ENCODE measurements around the gene DNHD1. TPM values are rescaled to one million over a fixed set of nuclear protein-coding genes. Genes with fewer than 3 reads are reported as not detected.
A peak's percentile ranks its signal among the peaks of the same experiment; 100 is the strongest.

DNHD1 gene
- total and polyA plus RNA-seq, 8 donors, result 1.9 to 11.2 (median 3.5) TPM

DNA sequence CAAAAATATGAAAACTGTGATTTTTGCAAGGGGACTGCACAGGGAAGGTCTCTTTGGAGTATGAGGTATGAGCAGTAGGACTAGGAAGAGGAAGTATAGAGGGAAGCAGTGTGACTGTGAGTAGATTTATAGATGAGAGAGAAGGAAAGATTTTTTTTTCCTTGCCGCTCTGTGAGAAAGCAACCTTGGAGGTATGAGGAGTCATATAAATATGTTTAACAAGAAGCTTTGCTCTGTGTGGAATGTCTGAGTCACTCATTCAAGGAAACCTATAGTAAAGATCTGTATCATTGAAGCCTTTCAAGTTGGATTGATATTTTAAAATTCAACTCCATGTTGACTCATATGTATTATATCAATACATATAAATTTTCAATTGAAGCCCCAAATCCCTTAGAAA is 26.2 kb downstream of the DNHD1 start:
- ATAC-seq (no peak), FAIRE-seq (no peak), DNase-seq (no peak)
- intact Hi-C loops (cut with DNase I), result no loop called here
- Histone ChIP-seq H3K9me3 (no peaks in the 10 kb centered on the region), H3K4me3 (no peak overlapping the region), H3K36me3 (no peaks in the 10 kb centered on the region), H3K4me1 (no peaks in the 10 kb centered on the region), H3K27me3 (no peaks in the 10 kb centered on the region), H3K27ac (no peak overlapping the region)
- WGBS, 2 donors, result 53 to 54% methylated on average over 1 of the region's 1 CpG
- TF ChIP-seq, protein P1, sequence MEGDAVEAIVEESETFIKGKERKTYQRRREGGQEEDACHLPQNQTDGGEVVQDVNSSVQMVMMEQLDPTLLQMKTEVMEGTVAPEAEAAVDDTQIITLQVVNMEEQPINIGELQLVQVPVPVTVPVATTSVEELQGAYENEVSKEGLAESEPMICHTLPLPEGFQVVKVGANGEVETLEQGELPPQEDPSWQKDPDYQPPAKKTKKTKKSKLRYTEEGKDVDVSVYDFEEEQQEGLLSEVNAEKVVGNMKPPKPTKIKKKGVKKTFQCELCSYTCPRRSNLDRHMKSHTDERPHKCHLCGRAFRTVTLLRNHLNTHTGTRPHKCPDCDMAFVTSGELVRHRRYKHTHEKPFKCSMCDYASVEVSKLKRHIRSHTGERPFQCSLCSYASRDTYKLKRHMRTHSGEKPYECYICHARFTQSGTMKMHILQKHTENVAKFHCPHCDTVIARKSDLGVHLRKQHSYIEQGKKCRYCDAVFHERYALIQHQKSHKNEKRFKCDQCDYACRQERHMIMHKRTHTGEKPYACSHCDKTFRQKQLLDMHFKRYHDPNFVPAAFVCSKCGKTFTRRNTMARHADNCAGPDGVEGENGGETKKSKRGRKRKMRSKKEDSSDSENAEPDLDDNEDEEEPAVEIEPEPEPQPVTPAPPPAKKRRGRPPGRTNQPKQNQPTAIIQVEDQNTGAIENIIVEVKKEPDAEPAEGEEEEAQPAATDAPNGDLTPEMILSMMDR (IDR thresholded peaks at IDR 0.05), result no peak

DNA sequence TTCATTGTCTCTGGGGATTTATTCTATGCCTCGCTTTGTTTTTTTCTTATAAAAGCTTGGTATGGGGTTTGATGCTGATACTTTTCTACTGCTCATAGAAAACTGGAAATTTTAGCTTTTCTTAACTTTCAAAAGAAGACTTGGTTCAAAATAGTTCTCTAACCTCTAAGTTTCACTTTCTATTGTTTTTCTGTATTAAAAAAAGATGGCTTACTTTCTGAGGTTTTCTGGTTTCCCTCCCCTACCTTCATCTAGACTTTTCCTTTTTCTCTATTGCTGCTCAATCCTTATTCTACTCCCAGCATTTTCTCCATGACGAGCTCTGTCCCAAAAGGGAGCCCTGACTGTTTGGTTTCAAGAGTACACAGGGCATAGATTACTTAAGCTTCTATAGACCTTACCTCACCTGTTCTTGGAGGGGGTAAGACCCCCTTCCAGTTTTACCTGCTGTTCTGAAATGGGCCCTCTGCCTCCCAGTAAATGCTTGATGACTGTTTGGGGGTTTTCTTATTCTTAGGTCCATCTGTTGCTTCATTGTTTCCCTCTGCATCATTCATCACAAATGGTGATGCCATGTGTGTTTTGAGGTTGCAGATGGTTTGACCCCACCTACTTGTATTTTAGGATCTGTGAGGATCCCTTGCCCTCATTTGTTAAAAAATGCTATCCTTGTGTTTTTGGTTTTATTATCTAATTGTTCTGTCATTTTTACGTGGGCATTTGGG is 29.5 kb downstream of the DNHD1 start:
- TF ChIP-seq, protein P1 (IDR thresholded peaks at IDR 0.05), result no peak
- intact Hi-C loops (cut with DNase I), result no loop called here

DNA sequence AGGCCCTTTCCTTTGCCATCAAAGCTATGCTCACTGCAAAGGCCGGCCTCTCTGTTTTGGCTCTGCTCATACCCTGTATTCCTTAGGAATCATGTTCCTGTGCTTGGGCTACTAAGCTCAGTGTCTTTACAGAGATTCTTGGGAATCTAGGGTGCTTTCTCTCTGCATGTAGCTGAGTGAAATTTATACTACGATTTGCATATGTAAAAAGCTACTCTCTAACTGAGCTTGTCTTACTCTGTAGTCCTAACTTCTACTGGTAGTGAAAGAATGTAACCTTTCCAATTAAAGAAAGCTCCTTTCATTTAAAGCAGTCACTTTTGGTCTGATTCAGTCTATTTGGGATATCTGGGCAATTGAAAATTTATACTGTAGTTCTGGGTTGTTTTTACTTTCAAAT is 32.2 kb downstream of the DNHD1 start:
- FAIRE-seq (no peak), ATAC-seq (no peak), DNase-seq (no peak)
- WGBS, 2 donors, result 74 to 91% methylated on average over 2 of the region's 2 CpGs
- intact Hi-C loops (cut with DNase I), result no loop called here
- Histone ChIP-seq H3K27ac (no peak overlapping the region), H3K9me3 (no peaks in the 10 kb centered on the region), H3K4me3 (no peak overlapping the region), H3K27me3 (no peaks in the 10 kb centered on the region), H3K36me3 (no peaks in the 10 kb centered on the region), H3K4me1 (no peaks in the 10 kb centered on the region)
- TF ChIP-seq, protein P1 (IDR thresholded peaks at IDR 0.05), result no peak

More for the DNA sequence above, 29.5 kb downstream of the DNHD1 start:
- Histone ChIP-seq H3K36me3 (no peaks in the 10 kb centered on the region), H3K4me1 (no peaks in the 10 kb centered on the region), H3K27ac (no peak overlapping the region), H3K4me3 (no peak overlapping the region), H3K27me3 (no peaks in the 10 kb centered on the region), H3K9me3 (no peaks in the 10 kb centered on the region)
- FAIRE-seq, result no peak
- no peak for ATAC-seq
- DNase-seq, result no peak
- WGBS, 2 donors, result 86 to 88% methylated on average over 3 of the region's 3 CpGs

DNA sequence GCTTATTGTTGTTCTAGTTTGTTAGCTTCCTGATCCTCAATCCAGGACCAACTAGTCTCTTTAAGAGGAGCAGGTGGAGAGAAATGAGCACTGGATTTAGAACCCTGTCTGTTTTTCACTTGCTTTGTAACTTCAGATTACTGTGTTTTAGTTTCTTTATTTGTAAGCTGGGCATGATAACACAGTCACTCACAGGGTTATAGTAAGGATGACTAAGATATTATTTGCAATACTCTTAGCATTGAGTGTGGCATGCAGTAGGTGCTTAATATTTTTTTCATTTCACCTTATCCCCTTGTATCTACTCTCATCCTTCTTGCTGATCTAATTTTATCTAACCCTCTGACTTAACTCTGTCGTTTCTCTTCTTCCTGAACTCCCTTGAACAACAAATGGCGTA is 33.8 kb downstream of the DNHD1 start:
- intact Hi-C loops (cut with DNase I), result loop anchor here in 2 of 3 donors (10.0 kb wide), 2 partner anchors 154 to 174 kb away; partner anchors contain the start of gene MRPL17 (in 1 of the 2)
- ATAC-seq, result no peak
- WGBS, 2 donors, result 89 to 96% methylated on average over 2 of the region's 2 CpGs
- H3K36me3 ChIP-seq, result no peaks in the 10 kb centered on the region
- H3K4me3 ChIP-seq, result no peak overlapping the region
- TF ChIP-seq, protein P1 (IDR thresholded peaks at IDR 0.05), result no peak
- no peaks in the 10 kb centered on the region for H3K4me1 ChIP-seq
- no peak for FAIRE-seq
- H3K27ac ChIP-seq, result no peak overlapping the region
- no peaks in the 10 kb centered on the region for H3K27me3 ChIP-seq
- DNase-seq, result no peak
- no peaks in the 10 kb centered on the region for H3K9me3 ChIP-seq

DNA sequence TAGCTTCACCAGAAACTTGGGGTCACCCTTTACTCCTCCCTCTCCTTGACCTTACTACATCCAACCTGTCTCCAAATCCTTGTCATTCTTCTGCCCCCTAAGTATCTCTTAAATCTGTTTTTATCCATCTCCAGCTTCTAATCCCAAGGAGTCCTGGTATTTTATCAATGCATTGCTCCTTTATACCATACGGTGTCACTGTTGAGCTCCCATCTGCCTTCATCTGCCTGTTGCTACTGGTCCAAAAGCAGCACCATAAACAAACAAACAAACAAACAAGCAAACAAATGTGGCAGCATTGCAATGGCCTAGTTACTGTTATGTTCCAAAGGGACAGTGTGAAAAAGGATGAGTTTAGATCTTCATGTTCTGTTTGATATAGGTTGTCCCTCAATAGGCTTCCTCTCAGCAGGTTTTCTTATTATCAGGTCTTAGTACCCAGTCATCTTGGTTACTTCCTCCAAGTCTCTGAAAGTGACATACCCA is 34.2 kb downstream of the DNHD1 start:
- TF ChIP-seq, protein P1 (IDR thresholded peaks at IDR 0.05), result peak; percentile 28 to 60 (median 44)
- 0 to 1% methylated on average over 1 of the region's 1 CpG for WGBS, 2 donors
- DNase-seq, result no peak
- H3K4me3 ChIP-seq, result no peak overlapping the region
- no peak for FAIRE-seq
- no peaks in the 10 kb centered on the region for H3K27me3 ChIP-seq
- no peaks in the 10 kb centered on the region for H3K9me3 ChIP-seq
- ATAC-seq, result peak in 3 of 4 donors; percentile 79 to 83 (median 80)
- intact Hi-C loops (cut with DNase I), result loop anchor here in 2 of 3 donors (10.0 kb wide), 2 partner anchors 153 to 173 kb away; partner anchors contain the start of gene MRPL17 (in 1 of the 2)
- H3K4me1 ChIP-seq, result no peaks in the 10 kb centered on the region
- H3K27ac ChIP-seq, result no peak overlapping the region
- H3K36me3 ChIP-seq, result no peaks in the 10 kb centered on the region
